Panc1 (cell line): ENCODE results near the gene KIAA2012. TPM values are rescaled to one million over a fixed set of nuclear protein-coding genes. Genes with fewer than 3 reads are reported as not detected.

ENCODE experiments used
- ATAC-seq: fragments of 200-7000 bp; cut with Tn5 transposase; 2 replicates; pipeline ENCODE4 v1.9.1; 2020; ENCODE audit warnings: mild to moderate bottlenecking, moderate library complexity
- BruUV-seq: library from RNA; stranded (reverse); fragments of 400-500 nt; replicated peaks from 2 replicates; lab custom pipeline; 2021; lab: Mats Ljungman, UMichigan
- CTCF ChIA-PET: fragments of 300-600 bp; sonication (Branson Sonifier 250); formaldehyde crosslinking; loops from one replicate; lab custom pipeline; 2022; ENCODE audit warnings: antibody characterized with exemption; lab: Charles Lee
- POLR2A ChIA-PET: fragments of 300-600 bp; sonication (Branson Sonifier 250); formaldehyde crosslinking; loops from one replicate; lab custom pipeline; 2022; ENCODE audit warnings: antibody characterized with exemption; lab: Charles Lee
- DNase-seq: peaks from one replicate; pipeline ENCODE4 v3.0.0-alpha.2; 2010; ENCODE audit warnings: low read depth, low spot score
- H3K27ac ChIP-seq: 2 replicates; pipeline ENCODE4 v1.5.1; 2011; ENCODE audit warnings: mild to moderate bottlenecking, low read length, inconsistent platforms
- H3K27me3 ChIP-seq: fragments of 200-500 bp; sonication (Bioruptor generic); 2 replicates; pipeline ENCODE4 v1.6.0; 2014; ENCODE audit warnings: low read length, inconsistent platforms; ENCODE audit not compliant: control insufficient read depth, insufficient read depth
- H3K36me3 ChIP-seq: fragments of 200-500 bp; sonication (Bioruptor generic); 2 replicates; pipeline ENCODE4 v1.5.1; 2014; ENCODE audit warnings: inconsistent platforms, mild to moderate bottlenecking, low read length, moderate library complexity; ENCODE audit not compliant: control insufficient read depth, insufficient read depth
- H3K4me1 ChIP-seq: 2 replicates; pipeline ENCODE4 v1.5.1; 2011; ENCODE audit warnings: inconsistent platforms, mild to moderate bottlenecking, low read length, moderate library complexity; ENCODE audit not compliant: control insufficient read depth, insufficient read depth
- H3K4me3 ChIP-seq, 2 experiments: 2 replicates each; pipeline ENCODE4 v1.5.1; 2011 to 2012; ENCODE audit warnings: low read depth in 2 of 2, low read length in 2 of 2, mild to moderate bottlenecking in 2 of 2, inconsistent platforms in 1 of 2, moderate library complexity in 1 of 2
- H3K9me3 ChIP-seq: fragments of 200-500 bp; sonication (Bioruptor generic); 2 replicates; pipeline ENCODE4 v1.5.1; 2014; ENCODE audit warnings: low read depth, mild to moderate bottlenecking, inconsistent platforms, low read length, moderate library complexity; ENCODE audit not compliant: control insufficient read depth, insufficient read depth
- CTCF ChIP-seq: fragments of 450-650 bp; IDR thresholded peaks from 2 replicates; pipeline ENCODE4 v1.5.1; 2017; ENCODE audit warnings: mild to moderate bottlenecking
- POLR2AphosphoS5 ChIP-seq: IDR thresholded peaks from 2 replicates; pipeline ENCODE4 v1.6.1; 2012; ENCODE audit warnings: mild to moderate bottlenecking, low read depth, low read length, moderate library complexity
- REST ChIP-seq, 2 experiments: IDR thresholded peaks; 2 replicates each; pipeline ENCODE4 v1.6.1; 2011 to 2012; ENCODE audit warnings: low read depth in 2 of 2, control low read depth in 1 of 2, low read length in 1 of 2, mild to moderate bottlenecking in 1 of 2, moderate library complexity in 1 of 2; ENCODE audit not compliant: insufficient read depth in 1 of 2
- SIN3A ChIP-seq: IDR thresholded peaks from 2 replicates; pipeline ENCODE4 v1.6.1; 2012; ENCODE audit warnings: low read depth, mild to moderate bottlenecking, low read length, moderate library complexity, borderline replicate concordance; ENCODE audit not compliant: insufficient read depth
- TCF7L2 ChIP-seq: IDR thresholded peaks from 2 replicates; pipeline ENCODE4 v1.6.1; 2011; ENCODE audit warnings: mild to moderate bottlenecking, low read depth, low read length, inconsistent platforms
- in situ Hi-C: cut with HindIII; loops from 2 replicates; pipeline ENCODE4 v1.10.0; 2016; ENCODE audit warnings: low sequenced_read_pairs, low pct_unique_long_range_greater_than_20kb
- intact Hi-C: fragments of 100-400 bp; cut with micrococcal nuclease; formaldehyde crosslinking; loops from one replicate; pipeline ENCODE4 v1.10.0; 2022; ENCODE audit not compliant: unreplicated experiment
- total RNA-seq: library from RNA; stranded (reverse); gene quantifications from one replicate; pipeline ENCODE4 v1.2.1, GENCODE V29; 2021; ENCODE audit not compliant: unreplicated experiment

Gene KIAA2012
- total RNA-seq, 1 experiment from 2014 or later, result not detected

GRCh38 chr2:202099515-202099914 lies 26.5 kb downstream of the KIAA2012 start:
- POLR2A ChIA-PET, result no interaction called here

GRCh38 chr2:202100176-202100575 lies 27.1 kb downstream of the KIAA2012 start:
- ChIA-PET POLR2A (no interaction called here), CTCF (no interaction called here)
- DNase-seq (no peak), ATAC-seq (no peak)
- H3K9me3 ChIP-seq, result no peaks in the 10 kb centered on the region
- no TSS peak for BruUV-seq
- no peak overlapping the region for H3K4me3 ChIP-seq
- no peak for TF ChIP-seq CTCF
- H3K27ac ChIP-seq, result no peak overlapping the region
- in situ Hi-C loops (no loop called here), intact Hi-C loops (loop anchor here (5.0 kb wide), 1 partner anchor 77 kb away; no protein-coding TSS in a partner anchor)
- H3K4me1 ChIP-seq, result no peaks in the 10 kb centered on the region; the same call in 1 of the 2 replicates
- H3K27me3 ChIP-seq, result no peaks in the 10 kb centered on the region
- H3K36me3 ChIP-seq, result no peaks in the 10 kb centered on the region

More at GRCh38 chr2:202099515-202099914, 26.5 kb downstream of the KIAA2012 start:
- in situ Hi-C loops, result no loop called here
- H3K27me3 ChIP-seq, result no peaks in the 10 kb centered on the region
- TF ChIP-seq REST (IDR thresholded peaks at IDR 0.05; ENCODE audit: insufficient read depth in 1 of 2, low read depth in 2 of 2, low read length in 1 of 2) (no peak), POLR2AphosphoS5 (no peak), CTCF (no peak), SIN3A (no peak), TCF7L2 (no peak)
- intact Hi-C loops, result no loop called here
- H3K4me3 ChIP-seq, result no peak overlapping the region
- H3K9me3 ChIP-seq, result no peaks in the 10 kb centered on the region
- BruUV-seq, result no TSS peak
- DNase-seq (no peak), ATAC-seq (no peak)
- no peaks in the 10 kb centered on the region; the same call in 1 of the 2 replicates for H3K4me1 ChIP-seq
- no peak overlapping the region for H3K27ac ChIP-seq
- CTCF ChIA-PET, result no interaction called here
- no peaks in the 10 kb centered on the region for H3K36me3 ChIP-seq
